NT2/D1 (cell line): ENCODE results near the gene MICAL2.

Experiments used
- DNase-seq: peaks from one replicate; pipeline ENCODE4 v3.0.0-alpha.2; 2011; ENCODE audit warnings: low read depth, low spot score
- H3K27me3 ChIP-seq: 2 replicates; pipeline ENCODE4 v1.6.0; 2011; ENCODE audit warnings: mild to moderate bottlenecking; ENCODE audit not compliant: insufficient read length, insufficient read depth
- H3K36me3 ChIP-seq: 2 replicates; pipeline ENCODE4 v1.6.1; 2011; ENCODE audit warnings: mild to moderate bottlenecking, low read length, mixed read lengths; ENCODE audit not compliant: insufficient read depth, insufficient read length
- H3K4me1 ChIP-seq: 2 replicates; pipeline ENCODE4 v1.5.1; 2011; ENCODE audit not compliant: insufficient read depth, insufficient read length
- H3K4me3 ChIP-seq: 2 replicates; pipeline ENCODE4 v1.5.1; 2011; ENCODE audit warnings: low read depth; ENCODE audit not compliant: insufficient read length
- H3K9ac ChIP-seq: 2 replicates; pipeline ENCODE4 v1.6.0; 2011; ENCODE audit warnings: low read depth; ENCODE audit not compliant: insufficient read length
- H3K9me3 ChIP-seq: 2 replicates; pipeline ENCODE4 v1.5.1; 2011; ENCODE audit warnings: mild to moderate bottlenecking, low read length; ENCODE audit not compliant: insufficient read depth
- SUZ12 ChIP-seq: IDR thresholded peaks from 2 replicates; pipeline ENCODE4 v1.6.1; 2011; ENCODE audit not compliant: insufficient read length, insufficient read depth; ENCODE audit errors: extremely low read depth
- YY1 ChIP-seq: IDR thresholded peaks from 2 replicates; pipeline ENCODE4 v1.6.1; 2011; ENCODE audit not compliant: insufficient read length, insufficient read depth
- ZNF274 ChIP-seq: IDR thresholded peaks from 2 replicates; pipeline ENCODE4 v1.6.1; 2011; ENCODE audit warnings: mild to moderate bottlenecking, low read depth, low read length

MICAL2 gene

GRCh38 chr11:12074529-12075195 lies 35.7 kb upstream of the MICAL2 start:
- TF ChIP-seq SUZ12 (no peak), YY1 (no peak)

GRCh38 chr11:12075291-12075690 lies 35.1 kb upstream of the MICAL2 start:
- Histone ChIP-seq H3K36me3 (no peaks in the 10 kb centered on the region), H3K9ac (no peak overlapping the region), H3K4me1 (no peaks in the 10 kb centered on the region), H3K9me3 (0 out of 2 replicates have a peak, but pooled peaks cover 6% of the 10 kb centered on the region), H3K27me3 (peaks cover 2% of the 10 kb centered on the region), H3K4me3 (no peak overlapping the region)
- TF ChIP-seq SUZ12 (no peak), YY1 (no peak), ZNF274 (no peak)
- DNase-seq, result no peak

More at GRCh38 chr11:12074529-12075195, 35.7 kb upstream of the MICAL2 start:
- H3K36me3 ChIP-seq, result no peaks in the 10 kb centered on the region
- no peak for DNase-seq
- H3K9me3 ChIP-seq, result 0 out of 2 replicates have a peak, but pooled peaks cover 6% of the 10 kb centered on the region
- no peak overlapping the region for H3K4me3 ChIP-seq
- H3K4me1 ChIP-seq, result no peaks in the 10 kb centered on the region
- H3K27me3 ChIP-seq, result peaks cover 2% of the 10 kb centered on the region
- no peak overlapping the region for H3K9ac ChIP-seq

GRCh38 chr11:12075822-12076821 lies 34.3 kb upstream of the MICAL2 start:
- 0 out of 2 replicates have a peak, but pooled peaks cover 6% of the 10 kb centered on the region for H3K9me3 ChIP-seq
- DNase-seq, result no peak
- peaks cover 2% of the 10 kb centered on the region for H3K27me3 ChIP-seq
- H3K4me1 ChIP-seq, result no peaks in the 10 kb centered on the region
- H3K36me3 ChIP-seq, result no peaks in the 10 kb centered on the region
- no peak overlapping the region for H3K4me3 ChIP-seq
- no peak overlapping the region for H3K9ac ChIP-seq
- TF ChIP-seq ZNF274 (no peak), SUZ12 (no peak), YY1 (no peak)

- H3K4me1 ChIP-seq, result no peaks in the 10 kb centered on the region
- no peak overlapping the region for H3K4me3 ChIP-seq
- peaks cover 2% of the 10 kb centered on the region for H3K27me3 ChIP-seq
- no peak overlapping the region for H3K9ac ChIP-seq
- 0 out of 2 replicates have a peak, but pooled peaks cover 6% of the 10 kb centered on the region for H3K9me3 ChIP-seq
- no peaks in the 10 kb centered on the region for H3K36me3 ChIP-seq
- no peak for DNase-seq
- TF ChIP-seq YY1 (no peak), SUZ12 (no peak), ZNF274 (no peak)
Measured at GRCh38 chr11:12076840-12077534, 33.4 kb upstream of the MICAL2 start.

GRCh38 chr11:12077535-12078280 lies 32.7 kb upstream of the MICAL2 start:
- H3K27me3 ChIP-seq, result peaks cover 2% of the 10 kb centered on the region
- H3K9ac ChIP-seq, result no peak overlapping the region
- no peak for DNase-seq

GRCh38 chr11:12079726-12080556 lies 30.4 kb upstream of the MICAL2 start:
- Histone ChIP-seq H3K9ac (no peak overlapping the region), H3K36me3 (no peaks in the 10 kb centered on the region), H3K27me3 (peaks cover 2% of the 10 kb centered on the region), H3K4me3 (no peak overlapping the region), H3K9me3 (peaks cover 7% of the 10 kb centered on the region; the same call in 1 of the 2 replicates), H3K4me1 (no peaks in the 10 kb centered on the region)
- no peak for DNase-seq
- no peak for TF ChIP-seq YY1
- TF ChIP-seq SUZ12, result no peak
- no peak for TF ChIP-seq ZNF274

More at GRCh38 chr11:12077535-12078280, 32.7 kb upstream of the MICAL2 start:
- H3K4me3 ChIP-seq, result no peak overlapping the region
- no peaks in the 10 kb centered on the region for H3K36me3 ChIP-seq
- no peak for TF ChIP-seq SUZ12
- TF ChIP-seq ZNF274, result no peak
- 0 out of 2 replicates have a peak, but pooled peaks cover 6% of the 10 kb centered on the region for H3K9me3 ChIP-seq
- no peaks in the 10 kb centered on the region for H3K4me1 ChIP-seq
